Tibial nerve (tissue), 4 donors: ENCODE data around the gene KRTAP20-4.

ENCODE experiments used
- EP300 ChIP-seq, 2 donors: sonication (generic); formaldehyde crosslinking; IDR thresholded peaks; one replicate each; pipeline ENCODE4 v1.6.1; 2017; ENCODE audit warnings: antibody characterized with exemption in 2 of 2, mild to moderate bottlenecking in 1 of 2
- POLR2A ChIP-seq, 2 donors: fragments of 450-650 bp; IDR thresholded peaks; one replicate each; pipeline ENCODE4 v1.6.1; 2017; ENCODE audit warnings: antibody characterized with exemption in 2 of 2, mild to moderate bottlenecking in 2 of 2, moderate library complexity in 2 of 2
- TF ChIP-seq, protein P1 (sequence below), 5 experiments: fragments of 200-600 bp in 3 of 5; fragments of 450-650 bp in 2 of 5; sonication (generic) in 3 of 5; IDR thresholded peaks; one replicate each; pipeline ENCODE4 v1.5.1; 2016 to 2019; ENCODE audit warnings: antibody characterized with exemption in 5 of 5, mild to moderate bottlenecking in 3 of 5, moderate library complexity in 2 of 5

DNA sequence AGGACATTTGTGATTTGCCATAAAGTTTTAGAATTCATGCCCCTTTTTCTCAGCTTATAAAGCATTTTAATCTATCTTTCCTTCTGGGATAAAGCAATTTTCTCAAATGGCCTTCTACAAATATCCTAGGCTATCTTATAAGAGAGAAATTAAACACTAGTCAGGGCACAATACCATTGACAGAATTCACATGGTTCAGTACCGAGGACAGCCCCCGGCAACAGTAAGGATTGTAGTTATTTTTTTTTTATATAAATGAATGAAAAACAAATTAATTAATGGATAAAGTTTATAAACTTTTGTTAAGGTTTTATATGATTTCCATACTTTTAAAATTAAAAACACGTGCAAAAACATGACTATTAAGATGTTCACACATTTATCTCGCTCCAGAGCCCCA is 7.7 kb downstream of the KRTAP20-4 start:
- TF ChIP-seq, protein P1, sequence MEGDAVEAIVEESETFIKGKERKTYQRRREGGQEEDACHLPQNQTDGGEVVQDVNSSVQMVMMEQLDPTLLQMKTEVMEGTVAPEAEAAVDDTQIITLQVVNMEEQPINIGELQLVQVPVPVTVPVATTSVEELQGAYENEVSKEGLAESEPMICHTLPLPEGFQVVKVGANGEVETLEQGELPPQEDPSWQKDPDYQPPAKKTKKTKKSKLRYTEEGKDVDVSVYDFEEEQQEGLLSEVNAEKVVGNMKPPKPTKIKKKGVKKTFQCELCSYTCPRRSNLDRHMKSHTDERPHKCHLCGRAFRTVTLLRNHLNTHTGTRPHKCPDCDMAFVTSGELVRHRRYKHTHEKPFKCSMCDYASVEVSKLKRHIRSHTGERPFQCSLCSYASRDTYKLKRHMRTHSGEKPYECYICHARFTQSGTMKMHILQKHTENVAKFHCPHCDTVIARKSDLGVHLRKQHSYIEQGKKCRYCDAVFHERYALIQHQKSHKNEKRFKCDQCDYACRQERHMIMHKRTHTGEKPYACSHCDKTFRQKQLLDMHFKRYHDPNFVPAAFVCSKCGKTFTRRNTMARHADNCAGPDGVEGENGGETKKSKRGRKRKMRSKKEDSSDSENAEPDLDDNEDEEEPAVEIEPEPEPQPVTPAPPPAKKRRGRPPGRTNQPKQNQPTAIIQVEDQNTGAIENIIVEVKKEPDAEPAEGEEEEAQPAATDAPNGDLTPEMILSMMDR (IDR thresholded peaks at IDR 0.05), result no peak
- no peak for TF ChIP-seq EP300 (IDR thresholded peaks at IDR 0.05)
- no peak for TF ChIP-seq POLR2A (IDR thresholded peaks at IDR 0.05)
